ENCODE measurements around the gene OR6P1.

- TF ChIP-seq CTCF (conservative IDR thresholded peaks at IDR 0.05), result no peak
- TF ChIP-seq EZH2 (IDR thresholded peaks at IDR 0.05; ENCODE audit: low read depth), result no peak
Measured at GRCh38 chr1:158607296-158607695, 36.9 kb upstream of the OR6P1 start.
